ENCODE data around the gene MYO3B. TPM values are rescaled to one million over a fixed set of nuclear protein-coding genes. Genes with fewer than 3 reads are reported as not detected.
A peak's percentile ranks its signal among the peaks of the same experiment; 100 is the strongest.

Gene MYO3B
- polyA plus RNA-seq, 1 donor = 0.30 TPM

DNA sequence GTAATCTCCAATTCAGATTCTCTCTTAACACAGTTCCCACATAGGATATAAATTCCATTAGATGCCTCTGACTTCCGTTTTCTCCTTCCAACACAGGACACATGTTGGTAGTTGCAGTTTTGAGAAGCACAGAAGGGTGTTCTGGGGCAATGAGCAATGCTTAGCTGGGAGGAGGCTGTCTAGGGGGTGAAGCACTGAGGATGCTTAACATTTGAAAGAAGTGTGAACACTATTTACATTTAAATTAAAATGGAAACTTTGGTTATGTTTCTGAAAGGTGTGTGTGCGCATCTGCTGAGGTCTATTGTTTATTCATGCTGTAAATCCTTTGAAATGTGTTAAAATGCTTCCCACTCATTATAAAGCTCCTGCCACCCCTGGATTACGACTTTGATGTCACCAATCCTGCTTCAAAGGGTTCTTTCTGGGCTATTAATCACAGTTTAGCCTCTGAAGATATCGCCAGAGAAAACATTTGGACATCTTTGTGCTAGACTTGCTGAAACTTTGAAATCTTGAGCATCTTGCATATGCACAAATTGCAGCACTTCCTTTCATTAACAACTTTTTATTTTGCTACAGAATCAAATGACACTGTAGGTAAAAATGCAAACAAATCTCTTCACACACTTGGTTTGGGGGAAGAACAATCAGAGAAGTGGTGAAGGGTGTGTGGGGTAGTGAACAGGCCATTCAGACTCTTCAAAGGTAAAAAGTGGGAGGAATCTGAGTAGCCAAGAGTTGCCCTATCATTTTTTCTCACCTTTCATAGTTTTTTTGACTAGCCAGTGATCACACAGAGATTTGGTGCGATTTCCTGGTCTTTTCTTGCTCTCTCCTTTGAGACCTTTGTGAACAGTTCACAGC is 258.4 kb downstream of the MYO3B start:
- H3K9me3 ChIP-seq (ENCODE audit: control insufficient read depth, low read depth, low read length) = no peaks in the 10 kb centered on the region
- H3K4me3 ChIP-seq (ENCODE audit: low read length) = no peak overlapping the region
- no peaks in the 10 kb centered on the region for H3K27me3 ChIP-seq (ENCODE audit: control insufficient read depth, insufficient read depth, low read length)
- H3K27ac ChIP-seq (ENCODE audit: low read length) = peak overlapping the region; percentile 59
- no peaks in the 10 kb centered on the region for H3K36me3 ChIP-seq (ENCODE audit: control insufficient read depth, insufficient read depth, low read length)
- H3K4me1 ChIP-seq (ENCODE audit: control insufficient read depth, insufficient read depth, low read length) = peaks cover 25% of the 10 kb centered on the region
- no peak for DNase-seq
- 80% methylated on average over 1 of the region's 5 CpGs for WGBS (ENCODE audit: insufficient coverage, low lambda C conversion rate)

- no CpG with 5 or more reads among the region's 3 CpGs for WGBS (ENCODE audit: insufficient coverage, low lambda C conversion rate)
- no peak overlapping the region for H3K27ac ChIP-seq (ENCODE audit: low read length)
- DNase-seq = no peak
- H3K9me3 ChIP-seq (ENCODE audit: control insufficient read depth, low read depth, low read length) = no peaks in the 10 kb centered on the region
- H3K36me3 ChIP-seq (ENCODE audit: control insufficient read depth, insufficient read depth, low read length) = no peaks in the 10 kb centered on the region
- H3K27me3 ChIP-seq (ENCODE audit: control insufficient read depth, insufficient read depth, low read length) = no peaks in the 10 kb centered on the region
- H3K4me3 ChIP-seq (ENCODE audit: low read length) = no peak overlapping the region
- H3K4me1 ChIP-seq (ENCODE audit: control insufficient read depth, insufficient read depth, low read length) = peaks cover 21% of the 10 kb centered on the region
Observed at GRCh38 chr2:170446078-170446477, 268.1 kb downstream of the MYO3B start.

GRCh38 chr2:170449034-170449433 is 271.1 kb downstream of the MYO3B start:
- Histone ChIP-seq H3K9me3 (ENCODE audit: control insufficient read depth, low read depth, low read length) (no peaks in the 10 kb centered on the region), H3K36me3 (ENCODE audit: control insufficient read depth, insufficient read depth, low read length) (no peaks in the 10 kb centered on the region), H3K27ac (ENCODE audit: low read length) (no peak overlapping the region), H3K27me3 (ENCODE audit: control insufficient read depth, insufficient read depth, low read length) (no peaks in the 10 kb centered on the region), H3K4me1 (ENCODE audit: control insufficient read depth, insufficient read depth, low read length) (peaks cover 9% of the 10 kb centered on the region), H3K4me3 (ENCODE audit: low read length) (no peak overlapping the region)
- WGBS (ENCODE audit: insufficient coverage, low lambda C conversion rate) = no CpG with 5 or more reads among the region's 1 CpG
- no peak for DNase-seq

DNA sequence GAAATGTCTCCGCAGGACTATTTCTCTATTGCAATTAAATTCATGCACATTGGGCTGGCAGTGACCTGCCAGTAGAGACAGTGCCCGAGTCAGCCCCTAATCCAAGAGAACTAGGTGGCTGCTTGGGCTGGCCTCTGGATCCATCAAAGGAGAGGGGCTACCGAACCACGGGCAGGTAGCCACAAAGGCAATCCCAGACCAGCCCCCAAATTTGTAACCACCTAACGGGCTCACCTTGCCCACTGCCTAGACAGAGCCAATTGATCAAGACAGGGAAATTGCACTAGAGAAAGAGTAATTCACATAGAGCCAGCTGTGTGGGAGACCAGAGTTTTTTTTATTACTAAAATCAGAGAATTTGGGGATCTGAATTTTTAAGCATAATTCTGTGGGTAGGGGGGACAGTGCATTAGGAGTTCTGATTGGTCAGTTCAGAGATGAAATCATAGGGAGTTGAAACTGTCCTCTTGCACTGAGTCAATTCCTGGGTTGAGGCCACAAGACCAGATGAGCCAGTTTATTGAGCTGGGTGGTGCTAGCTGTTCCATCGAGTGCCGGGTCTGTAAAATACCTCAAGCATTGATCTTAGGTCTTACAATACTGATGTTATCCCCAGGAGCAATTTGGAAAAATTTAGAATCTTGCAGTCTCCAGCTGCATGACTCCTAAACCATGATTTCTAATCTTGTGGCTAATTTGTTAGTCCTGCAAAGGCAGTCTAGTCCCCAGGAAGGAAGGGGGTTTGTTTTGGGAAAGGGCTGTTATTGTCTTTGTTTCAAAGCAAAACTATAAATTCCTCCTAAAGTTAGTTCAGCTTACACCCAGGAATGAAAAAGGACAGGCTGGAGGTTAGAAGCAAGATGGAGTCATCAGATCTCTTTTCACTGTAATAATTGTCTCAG is 276.8 kb downstream of the MYO3B start:
- WGBS (ENCODE audit: insufficient coverage, low lambda C conversion rate) = no CpG with 5 or more reads among the region's 7 CpGs
- peak; percentile 26 to 48 for DNase-seq
- Histone ChIP-seq H3K27ac (ENCODE audit: low read length) (peak overlapping the region; percentile 72), H3K27me3 (ENCODE audit: control insufficient read depth, insufficient read depth, low read length) (no peaks in the 10 kb centered on the region), H3K9me3 (ENCODE audit: control insufficient read depth, low read depth, low read length) (peaks cover 4% of the 10 kb centered on the region), H3K36me3 (ENCODE audit: control insufficient read depth, insufficient read depth, low read length) (no peaks in the 10 kb centered on the region), H3K4me3 (ENCODE audit: low read length) (no peak overlapping the region), H3K4me1 (ENCODE audit: control insufficient read depth, insufficient read depth, low read length) (peaks cover 15% of the 10 kb centered on the region)

DNA sequence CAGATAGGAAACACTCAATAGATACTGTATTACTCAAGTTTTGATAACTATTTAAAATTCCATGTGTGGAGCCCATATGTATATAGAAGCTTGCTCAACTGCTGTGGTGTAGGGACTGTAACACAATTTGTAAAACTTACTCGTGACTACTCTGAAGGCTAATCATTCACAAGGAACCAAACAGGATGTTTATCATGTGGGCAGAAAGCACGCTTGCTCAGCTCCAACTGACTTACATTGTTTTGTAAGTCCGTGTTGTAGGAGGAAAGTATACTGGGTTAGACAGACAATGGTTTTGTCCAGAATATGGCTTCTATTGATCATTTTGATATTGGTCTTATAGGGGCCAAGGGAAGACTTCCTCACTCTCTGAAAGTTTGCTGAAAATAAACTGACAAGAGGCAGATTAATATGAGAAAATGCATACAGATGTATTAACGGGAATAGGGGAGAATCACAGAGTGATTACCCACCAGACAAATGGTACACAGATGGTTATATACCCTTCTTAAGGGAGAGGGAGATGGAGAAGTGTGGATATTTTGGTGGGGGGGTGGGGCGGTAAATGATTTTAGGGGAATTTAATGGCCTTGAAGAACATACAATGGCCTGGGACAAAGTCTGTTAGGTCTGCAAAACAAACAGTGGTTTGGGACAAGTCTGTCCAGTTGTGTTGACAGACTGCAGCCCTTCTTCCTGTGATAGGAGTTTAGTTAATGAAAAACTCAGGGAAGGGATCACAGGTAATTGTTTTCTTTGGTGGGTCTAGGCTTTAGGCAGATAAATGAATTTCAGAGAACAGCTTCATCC is 277.9 kb downstream of the MYO3B start:
- H3K36me3 ChIP-seq (ENCODE audit: control insufficient read depth, insufficient read depth, low read length) = no peaks in the 10 kb centered on the region
- H3K4me1 ChIP-seq (ENCODE audit: control insufficient read depth, insufficient read depth, low read length) = peaks cover 15% of the 10 kb centered on the region
- peaks cover 8% of the 10 kb centered on the region for H3K9me3 ChIP-seq (ENCODE audit: control insufficient read depth, low read depth, low read length)
- WGBS (ENCODE audit: insufficient coverage, low lambda C conversion rate) = 17% methylated on average over 1 of the region's 5 CpGs
- H3K27ac ChIP-seq (ENCODE audit: low read length) = peak overlapping the region; percentile 72
- peak; percentile 59 to 81 for DNase-seq
- no peak overlapping the region for H3K4me3 ChIP-seq (ENCODE audit: low read length)
- H3K27me3 ChIP-seq (ENCODE audit: control insufficient read depth, insufficient read depth, low read length) = no peaks in the 10 kb centered on the region

- Histone ChIP-seq H3K4me3 (ENCODE audit: low read length) (no peak overlapping the region), H3K36me3 (ENCODE audit: control insufficient read depth, insufficient read depth, low read length) (no peaks in the 10 kb centered on the region), H3K27ac (ENCODE audit: low read length) (no peak overlapping the region), H3K9me3 (ENCODE audit: control insufficient read depth, low read depth, low read length) (peaks cover 8% of the 10 kb centered on the region), H3K4me1 (ENCODE audit: control insufficient read depth, insufficient read depth, low read length) (peaks cover 15% of the 10 kb centered on the region), H3K27me3 (ENCODE audit: control insufficient read depth, insufficient read depth, low read length) (no peaks in the 10 kb centered on the region)
- DNase-seq = no peak
- WGBS (ENCODE audit: insufficient coverage, low lambda C conversion rate) = 100% methylated on average over 2 of the region's 3 CpGs
Observed at GRCh38 chr2:170456914-170457313, 279.0 kb downstream of the MYO3B start.

GRCh38 chr2:170457742-170458141 is 279.8 kb downstream of the MYO3B start:
- Histone ChIP-seq H3K27me3 (ENCODE audit: control insufficient read depth, insufficient read depth, low read length) (no peaks in the 10 kb centered on the region), H3K36me3 (ENCODE audit: control insufficient read depth, insufficient read depth, low read length) (no peaks in the 10 kb centered on the region), H3K4me1 (ENCODE audit: control insufficient read depth, insufficient read depth, low read length) (peaks cover 15% of the 10 kb centered on the region), H3K27ac (ENCODE audit: low read length) (no peak overlapping the region), H3K9me3 (ENCODE audit: control insufficient read depth, low read depth, low read length) (peaks cover 8% of the 10 kb centered on the region), H3K4me3 (ENCODE audit: low read length) (no peak overlapping the region)
- no peak for DNase-seq
- WGBS (ENCODE audit: insufficient coverage, low lambda C conversion rate) = no CpG with 5 or more reads among the region's 9 CpGs

GRCh38 chr2:170461889-170462288 is 283.9 kb downstream of the MYO3B start:
- Histone ChIP-seq H3K4me3 (ENCODE audit: low read length) (no peak overlapping the region), H3K36me3 (ENCODE audit: control insufficient read depth, insufficient read depth, low read length) (no peaks in the 10 kb centered on the region), H3K27me3 (ENCODE audit: control insufficient read depth, insufficient read depth, low read length) (no peaks in the 10 kb centered on the region), H3K27ac (ENCODE audit: low read length) (no peak overlapping the region), H3K9me3 (ENCODE audit: control insufficient read depth, low read depth, low read length) (peaks cover 8% of the 10 kb centered on the region), H3K4me1 (ENCODE audit: control insufficient read depth, insufficient read depth, low read length) (no peaks in the 10 kb centered on the region)
- no CpG with 5 or more reads among the region's 4 CpGs for WGBS (ENCODE audit: insufficient coverage, low lambda C conversion rate)
- no peak for DNase-seq

DNA sequence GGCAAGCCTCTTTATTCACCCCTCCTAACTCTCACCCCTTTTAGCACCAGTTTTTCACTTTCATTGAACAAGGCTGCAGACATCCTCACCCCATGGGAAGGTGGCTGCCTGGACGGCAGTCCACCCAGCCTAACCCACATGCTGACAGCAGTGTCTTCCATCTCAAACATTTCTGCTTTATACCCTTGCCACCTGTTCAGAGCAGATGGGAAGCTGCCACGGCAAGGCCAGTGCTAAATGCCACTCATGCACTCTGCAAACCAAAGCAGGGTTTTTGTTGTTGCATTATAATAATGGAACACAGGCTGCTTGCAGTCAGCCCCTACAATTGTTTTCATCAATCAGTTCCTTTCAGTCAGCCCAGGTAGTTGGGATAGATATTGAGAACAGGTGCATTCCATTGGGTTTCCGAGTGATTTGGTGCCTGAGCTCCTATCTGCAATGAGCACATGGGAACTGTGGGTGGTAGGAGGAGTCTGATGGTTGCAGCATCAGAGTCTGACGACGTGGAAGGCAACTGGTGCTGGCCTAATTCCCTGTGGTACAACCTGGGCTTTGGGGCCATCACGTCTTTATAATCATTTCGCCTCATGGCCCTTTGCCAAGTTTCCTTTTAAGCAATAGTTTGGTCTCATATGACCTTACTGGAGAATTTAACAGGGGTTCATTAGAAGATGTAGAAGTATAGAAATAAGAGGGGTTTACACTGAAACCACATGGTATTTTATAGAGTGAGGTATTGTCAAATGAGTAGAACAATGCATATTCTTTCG is 284.7 kb downstream of the MYO3B start:
- H3K4me1 ChIP-seq (ENCODE audit: control insufficient read depth, insufficient read depth, low read length) = no peaks in the 10 kb centered on the region
- H3K36me3 ChIP-seq (ENCODE audit: control insufficient read depth, insufficient read depth, low read length) = no peaks in the 10 kb centered on the region
- no peak overlapping the region for H3K27ac ChIP-seq (ENCODE audit: low read length)
- no peaks in the 10 kb centered on the region for H3K27me3 ChIP-seq (ENCODE audit: control insufficient read depth, insufficient read depth, low read length)
- peaks cover 8% of the 10 kb centered on the region for H3K9me3 ChIP-seq (ENCODE audit: control insufficient read depth, low read depth, low read length)
- no CpG with 5 or more reads among the region's 8 CpGs for WGBS (ENCODE audit: insufficient coverage, low lambda C conversion rate)
- no peak for DNase-seq
- no peak overlapping the region for H3K4me3 ChIP-seq (ENCODE audit: low read length)
